Dendritic cell treated with granulocyte-macrophage colony-stimulating factor and Interleukin-4, amounts not matched to agents 40 ng/mL and 50 ng/mL, for 4 days (primary cell): ENCODE measurements around the gene GPR135.

ENCODE experiments used
- H3K27ac Mint-ChIP-seq: one replicate; pipeline ENCODE4 v1.8.0; 2022; ENCODE audit warnings: mild to moderate bottlenecking, mixed read lengths
- H3K27me3 Mint-ChIP-seq: one replicate; pipeline ENCODE4 v1.8.0; 2022; ENCODE audit warnings: mild to moderate bottlenecking, mixed read lengths
- H3K36me3 Mint-ChIP-seq: one replicate; pipeline ENCODE4 v1.8.0; 2022; ENCODE audit warnings: low read depth, mixed read lengths
- H3K4me1 Mint-ChIP-seq: one replicate; pipeline ENCODE4 v1.8.0; 2022; ENCODE audit warnings: low read depth, mixed read lengths
- H3K4me3 Mint-ChIP-seq: one replicate; pipeline ENCODE4 v1.8.0; 2022; ENCODE audit warnings: mild to moderate bottlenecking, moderate library complexity, mixed read lengths
- H3K9me3 Mint-ChIP-seq: one replicate; pipeline ENCODE4 v1.8.0; 2022; ENCODE audit warnings: mixed read lengths
- intact Hi-C: fragments of 100-400 bp; cut with micrococcal nuclease; formaldehyde crosslinking; loops from one replicate; pipeline ENCODE4 v1.15.0; 2022

Gene GPR135

GRCh38 chr14:59465316-59466135 is at the start of gene GPR135:
GPR135 (minus strand) TSS chr14:59465380; CDS start chr14:59465226, 154 bp downstream.
- Mint-ChIP-seq H3K9me3 (no peaks in the 10 kb centered on the region), H3K4me3 (peak within 1 kb of the TSS; percentile 79), H3K27me3 (peaks cover 26% of the 10 kb centered on the region), H3K27ac (no peak within 1 kb of the TSS), H3K4me1 (peaks cover 10% of the 10 kb centered on the region), H3K36me3 (peaks cover 18% of the 10 kb centered on the region)
- intact Hi-C loops, result no loop called here

- Mint-ChIP-seq H3K4me1 (no peaks in the 10 kb centered on the region), H3K27me3 (no peaks in the 10 kb centered on the region), H3K36me3 (no peaks in the 10 kb centered on the region), H3K4me3 (no peak overlapping the region), H3K9me3 (peaks cover 12% of the 10 kb centered on the region), H3K27ac (no peak overlapping the region)
- intact Hi-C loops, result loop anchor here (5.0 kb wide), 1 partner anchor 385 kb away; no protein-coding TSS in a partner anchor
Observed at GRCh38 chr14:59511916-59512575, 46.9 kb upstream of the GPR135 start.

- no peaks in the 10 kb centered on the region for H3K27me3 Mint-ChIP-seq
Observed at GRCh38 chr14:59510966-59511365, 45.8 kb upstream of the GPR135 start.

GRCh38 chr14:59510001-59510400 is 44.8 kb upstream of the GPR135 start:
- Mint-ChIP-seq H3K9me3 (peaks cover 11% of the 10 kb centered on the region), H3K4me3 (no peak overlapping the region), H3K27ac (no peak overlapping the region), H3K36me3 (no peaks in the 10 kb centered on the region), H3K4me1 (no peaks in the 10 kb centered on the region), H3K27me3 (no peaks in the 10 kb centered on the region)
- intact Hi-C loops, result loop anchor here (5.0 kb wide), 1 partner anchor 387 kb away; no protein-coding TSS in a partner anchor

More at GRCh38 chr14:59510966-59511365, 45.8 kb upstream of the GPR135 start:
- no peaks in the 10 kb centered on the region for H3K4me1 Mint-ChIP-seq
- H3K9me3 Mint-ChIP-seq, result peaks cover 12% of the 10 kb centered on the region
- no peak overlapping the region for H3K4me3 Mint-ChIP-seq
- no peaks in the 10 kb centered on the region for H3K36me3 Mint-ChIP-seq
- no peak overlapping the region for H3K27ac Mint-ChIP-seq
- intact Hi-C loops, result loop anchor here (5.0 kb wide), 1 partner anchor 386 kb away; no protein-coding TSS in a partner anchor

- peaks cover 4% of the 10 kb centered on the region for H3K36me3 Mint-ChIP-seq
- no peaks in the 10 kb centered on the region for H3K27me3 Mint-ChIP-seq
- peaks cover 2% of the 10 kb centered on the region for H3K9me3 Mint-ChIP-seq
- H3K4me3 Mint-ChIP-seq, result no peak overlapping the region
- intact Hi-C loops, result loop anchor here (10.0 kb wide), 2 partner anchors 176 to 656 kb away; partner anchors contain the start of gene DHRS7
- no peak overlapping the region for H3K27ac Mint-ChIP-seq
- no peaks in the 10 kb centered on the region for H3K4me1 Mint-ChIP-seq
Observed at GRCh38 chr14:59509101-59509500, 43.9 kb upstream of the GPR135 start.

GRCh38 chr14:59507752-59508103 is 42.5 kb upstream of the GPR135 start:
- intact Hi-C loops, result loop anchor here (1.0 to 10.0 kb wide), 3 partner anchors 70 to 657 kb away; partner anchors contain the start of gene DHRS7
- peaks cover 17% of the 10 kb centered on the region for H3K36me3 Mint-ChIP-seq
- no peak overlapping the region for H3K4me3 Mint-ChIP-seq
- H3K9me3 Mint-ChIP-seq, result no peaks in the 10 kb centered on the region
- H3K27ac Mint-ChIP-seq, result no peak overlapping the region
- no peaks in the 10 kb centered on the region for H3K4me1 Mint-ChIP-seq
- H3K27me3 Mint-ChIP-seq, result no peaks in the 10 kb centered on the region

- intact Hi-C loops, result loop anchor here (1.0 to 10.0 kb wide), 3 partner anchors 70 to 658 kb away; partner anchors contain the start of gene DHRS7
- Mint-ChIP-seq H3K4me1 (no peaks in the 10 kb centered on the region), H3K9me3 (no peaks in the 10 kb centered on the region), H3K36me3 (peaks cover 22% of the 10 kb centered on the region), H3K27ac (no peak overlapping the region), H3K4me3 (no peak overlapping the region), H3K27me3 (no peaks in the 10 kb centered on the region)
Observed at GRCh38 chr14:59507063-59507751, 42.0 kb upstream of the GPR135 start.

GRCh38 chr14:59503256-59503655 is 38.1 kb upstream of the GPR135 start:
- Mint-ChIP-seq H3K9me3 (no peaks in the 10 kb centered on the region), H3K4me3 (no peak overlapping the region), H3K36me3 (peaks cover 51% of the 10 kb centered on the region), H3K27ac (no peak overlapping the region), H3K4me1 (no peaks in the 10 kb centered on the region), H3K27me3 (no peaks in the 10 kb centered on the region)
- intact Hi-C loops, result loop anchor here (10.0 kb wide), 2 partner anchors 182 to 662 kb away; partner anchors contain the start of gene DHRS7

GRCh38 chr14:59500732-59501131 is 35.6 kb upstream of the GPR135 start:
- H3K36me3 Mint-ChIP-seq, result peaks cover 68% of the 10 kb centered on the region
- intact Hi-C loops, result loop anchor here (10.0 kb wide), 2 partner anchors 184 to 664 kb away; partner anchors contain the start of gene DHRS7
- H3K4me3 Mint-ChIP-seq, result no peak overlapping the region
- no peaks in the 10 kb centered on the region for H3K9me3 Mint-ChIP-seq
- no peaks in the 10 kb centered on the region for H3K27me3 Mint-ChIP-seq
- H3K4me1 Mint-ChIP-seq, result no peaks in the 10 kb centered on the region
- no peak overlapping the region for H3K27ac Mint-ChIP-seq

GRCh38 chr14:59492384-59492783 is 27.2 kb upstream of the GPR135 start:
- no peak overlapping the region for H3K4me3 Mint-ChIP-seq
- no peaks in the 10 kb centered on the region for H3K9me3 Mint-ChIP-seq
- no peak overlapping the region for H3K27ac Mint-ChIP-seq
- no peaks in the 10 kb centered on the region for H3K27me3 Mint-ChIP-seq
- intact Hi-C loops, result no loop called here
- H3K4me1 Mint-ChIP-seq, result peaks cover 35% of the 10 kb centered on the region
- peaks cover 91% of the 10 kb centered on the region for H3K36me3 Mint-ChIP-seq

- Mint-ChIP-seq H3K4me3 (no peak overlapping the region), H3K27ac (peak overlapping the region; percentile 21), H3K36me3 (peaks cover 84% of the 10 kb centered on the region), H3K4me1 (peaks cover 39% of the 10 kb centered on the region), H3K9me3 (no peaks in the 10 kb centered on the region), H3K27me3 (no peaks in the 10 kb centered on the region)
- intact Hi-C loops, result no loop called here
Observed at GRCh38 chr14:59490756-59491155, 25.6 kb upstream of the GPR135 start.

GRCh38 chr14:59484639-59485175 is 19.5 kb upstream of the GPR135 start:
- Mint-ChIP-seq H3K9me3 (no peaks in the 10 kb centered on the region), H3K4me3 (peak overlapping the region; percentile 85), H3K4me1 (peaks cover 59% of the 10 kb centered on the region), H3K36me3 (peaks cover 46% of the 10 kb centered on the region), H3K27ac (peak overlapping the region; percentile 93), H3K27me3 (no peaks in the 10 kb centered on the region)
- intact Hi-C loops, result loop anchor here (5.0 kb wide), 2 partner anchors 98 to 1057 kb away; partner anchors contain the start of genes KIAA0586 and TIMM9
